ENCODE data around the gene TUBE1. TPM values are rescaled to one million over a fixed set of nuclear protein-coding genes. Genes with fewer than 3 reads are reported as not detected.

The TUBE1 gene
- total RNA-seq, 1 donor from 2014 or later: 8.5 TPM

DNA sequence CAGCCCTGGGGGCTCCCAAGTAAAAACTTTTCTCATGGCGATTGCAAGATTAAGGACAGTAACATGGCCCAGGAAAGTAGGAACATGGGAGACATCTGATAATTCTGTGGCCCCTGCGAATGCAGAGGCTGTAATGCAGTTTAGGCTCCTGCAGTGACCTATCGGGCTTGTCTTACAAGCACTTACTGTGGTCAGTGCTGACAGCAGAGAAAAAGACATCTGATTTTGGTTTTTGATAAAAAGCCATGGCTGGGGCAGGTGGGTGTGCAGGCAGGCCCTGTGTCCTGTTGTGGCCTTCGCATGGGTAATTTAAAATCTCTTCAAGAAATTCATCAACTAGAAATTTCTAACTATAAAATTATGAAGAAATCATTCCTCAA is 52.7 kb downstream of the TUBE1 start:
- no peak for DNase-seq (ENCODE audit: low read depth in 2 of 2)

DNA sequence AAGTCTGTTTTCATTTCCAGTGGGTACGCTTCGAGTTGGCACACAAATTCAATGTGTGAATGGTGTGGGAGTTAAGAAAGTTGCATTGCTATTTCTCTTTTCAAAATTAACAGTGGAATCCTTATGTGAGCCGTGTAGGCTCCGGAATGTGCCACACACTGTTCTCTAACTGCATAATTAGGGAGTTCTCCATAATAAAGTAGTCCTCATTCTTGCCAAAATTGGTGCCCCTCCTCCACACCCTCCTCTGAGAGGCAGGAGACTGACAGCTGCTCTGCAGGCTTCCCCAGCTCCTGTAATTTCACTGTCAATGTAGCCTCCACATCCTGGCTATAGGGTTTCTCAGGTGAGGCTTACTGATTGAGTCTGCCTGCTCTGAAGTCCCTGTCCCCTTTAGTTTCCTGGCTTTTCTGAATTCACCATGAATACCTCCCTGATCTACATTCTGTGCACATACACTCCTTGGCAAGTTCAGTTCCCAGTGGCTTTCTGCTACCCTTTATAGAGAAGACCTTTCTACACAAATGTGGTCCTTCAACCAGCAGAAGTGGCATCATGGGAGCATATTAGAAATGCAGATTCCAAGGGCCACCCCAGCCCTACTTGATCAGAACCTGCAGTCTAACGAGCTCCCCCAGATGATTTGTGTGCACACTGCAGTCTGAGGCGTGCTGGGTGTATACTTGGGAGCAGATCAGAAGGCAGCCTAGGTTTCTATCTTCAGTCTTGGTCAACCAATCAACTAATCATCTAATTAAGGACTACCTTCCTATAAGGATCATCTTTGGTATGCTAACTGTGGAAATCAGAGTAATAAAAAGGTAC is 53.3 kb downstream of the TUBE1 start:
- DNase-seq (ENCODE audit: low read depth in 2 of 2): no peak

DNA sequence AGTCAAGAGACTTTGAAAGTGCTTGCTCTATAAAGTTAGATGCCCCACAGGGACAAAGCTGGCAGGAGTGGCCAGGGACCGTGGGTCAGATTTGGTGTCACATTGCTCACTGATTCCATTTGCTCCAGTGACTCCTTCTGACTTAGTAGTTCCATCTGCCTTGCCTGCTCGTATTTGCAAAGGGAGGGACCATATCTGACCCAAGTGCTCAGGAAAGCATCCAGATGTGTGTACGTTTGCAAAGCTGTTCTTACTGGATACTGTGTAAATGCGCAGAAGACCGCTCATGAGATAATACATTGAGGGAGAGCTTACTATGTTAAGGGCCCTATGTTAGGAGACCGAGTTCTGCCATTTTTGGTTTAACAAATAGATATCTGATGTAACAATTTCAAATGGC is 54.6 kb downstream of the TUBE1 start:
- no peak for DNase-seq (ENCODE audit: low read depth in 2 of 2)

DNA sequence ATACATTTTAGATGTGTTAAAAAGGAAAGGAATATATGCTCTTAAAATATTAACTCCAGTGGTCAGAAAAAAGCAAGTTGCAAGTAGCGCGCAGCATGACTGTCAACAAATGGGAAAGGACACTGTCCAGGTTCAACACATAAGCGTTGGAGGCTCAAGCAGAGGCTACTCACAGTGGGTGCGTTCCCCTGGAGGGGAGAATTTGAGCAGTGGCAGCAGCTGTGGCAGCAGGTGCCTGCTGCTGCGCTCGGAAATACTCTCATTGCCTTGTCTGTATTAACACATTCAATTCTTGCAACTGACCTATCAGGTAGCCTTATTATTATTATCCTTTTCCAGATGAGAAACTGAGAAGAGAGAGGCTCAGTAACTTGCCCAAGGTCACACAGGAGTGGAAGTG is 55.3 kb downstream of the TUBE1 start:
- no peak for DNase-seq (ENCODE audit: low read depth in 2 of 2)

DNA sequence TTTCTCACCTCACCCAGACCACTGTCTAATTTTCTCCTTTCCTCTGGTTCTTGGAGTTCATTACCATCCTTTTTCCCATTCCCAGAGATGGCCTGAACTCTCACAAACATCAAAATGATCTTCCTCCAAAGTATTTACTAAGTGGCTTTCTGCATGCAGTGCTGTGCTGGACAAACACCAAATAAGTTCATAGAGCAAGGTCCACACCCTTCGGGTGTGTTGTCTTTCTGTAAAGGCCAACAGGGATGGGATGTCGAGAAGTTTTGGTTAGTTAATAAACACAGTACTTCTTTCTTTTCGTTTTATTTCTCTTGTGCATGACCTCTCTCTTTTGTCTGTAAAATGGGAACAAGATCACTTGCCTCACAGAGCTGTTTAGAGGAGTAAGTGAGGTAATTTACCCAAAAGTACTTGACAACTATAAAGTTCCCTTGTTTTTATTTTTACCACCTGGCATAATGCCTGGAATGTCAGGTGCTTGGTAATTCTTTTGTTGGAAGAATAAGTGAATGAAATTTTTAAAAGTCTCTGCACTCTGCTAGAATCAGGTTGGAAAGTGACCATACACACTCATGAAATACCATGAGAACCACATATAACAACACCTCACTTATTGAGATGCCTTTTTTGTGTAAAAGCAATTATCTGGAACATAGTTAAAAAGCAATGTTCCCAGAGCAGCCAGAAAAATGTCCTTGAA is 56.2 kb downstream of the TUBE1 start:
- DNase-seq (ENCODE audit: low read depth in 2 of 2): no peak

DNA sequence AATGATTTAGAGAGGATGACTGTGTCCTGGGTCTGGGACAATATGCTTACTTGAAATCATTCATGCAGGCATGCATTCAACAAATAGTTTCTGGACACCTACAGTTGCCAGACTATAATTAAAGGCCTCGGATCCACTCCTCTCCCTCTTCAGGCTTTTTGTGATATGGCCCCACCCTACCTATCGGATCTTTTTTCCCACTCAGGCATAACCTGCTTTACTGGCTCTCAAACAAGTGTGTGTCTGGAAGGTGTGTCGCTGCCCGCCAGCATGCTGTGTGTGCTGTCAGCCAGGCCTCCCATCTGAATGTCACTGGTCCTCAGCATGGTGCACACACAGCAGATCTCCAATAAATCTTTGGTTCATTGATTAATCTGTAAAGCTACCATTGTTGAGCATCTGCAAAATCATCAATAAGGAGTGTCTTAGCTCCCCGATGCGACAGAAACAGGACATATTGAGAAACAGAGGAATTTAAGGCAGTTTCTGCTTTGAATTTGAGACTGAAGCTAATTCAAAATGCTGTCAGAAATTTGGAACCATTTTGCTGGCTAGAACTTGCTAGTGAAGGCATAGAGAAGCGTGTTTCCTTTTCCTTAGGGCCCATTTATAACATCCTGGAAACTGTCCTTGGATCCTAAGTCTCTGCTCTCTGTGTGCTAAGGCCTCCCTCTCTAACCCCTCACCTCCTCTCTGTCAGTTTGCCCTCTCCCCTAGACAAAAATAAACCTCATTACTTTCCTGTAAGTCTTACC is 56.9 kb downstream of the TUBE1 start:
- no peak for DNase-seq (ENCODE audit: low read depth in 2 of 2)

DNA sequence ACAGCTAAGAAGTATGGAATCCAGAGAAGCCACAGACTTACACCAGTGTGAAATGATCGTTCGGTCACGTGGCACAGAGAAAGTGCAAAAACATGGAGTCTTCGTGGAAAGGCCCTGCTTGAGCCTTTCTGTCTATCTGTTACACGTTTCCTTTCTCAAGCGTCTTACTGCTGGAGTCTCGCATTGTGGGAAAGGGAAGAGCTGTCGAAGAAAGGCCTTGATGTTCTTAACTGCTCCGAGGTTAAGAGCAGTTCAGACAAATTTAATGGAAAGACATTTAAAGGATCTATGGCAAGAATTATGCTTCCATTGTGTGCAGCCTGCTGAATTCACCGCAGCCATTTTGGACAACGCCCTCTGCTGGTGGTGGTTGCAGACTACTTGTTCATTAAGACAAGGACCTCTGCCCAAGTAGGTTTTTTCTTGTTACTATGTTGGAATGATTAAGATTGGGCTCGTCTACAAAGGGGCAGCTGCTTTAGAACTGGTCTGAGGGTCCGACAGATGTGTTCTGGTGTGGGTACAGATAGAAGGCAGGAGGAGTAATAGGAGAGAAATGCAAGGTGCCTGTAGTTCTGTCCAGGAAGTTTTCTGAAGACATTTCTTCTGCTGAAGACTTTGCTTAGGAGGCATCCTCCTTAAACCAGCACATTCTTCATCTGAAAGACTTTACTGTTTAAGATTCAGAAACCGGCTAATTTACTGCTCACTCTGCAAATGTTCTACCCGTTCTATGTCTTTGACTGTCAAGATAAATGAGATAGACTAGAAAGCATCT is 58.0 kb downstream of the TUBE1 start:
- DNase-seq (ENCODE audit: low read depth in 2 of 2): peak; percentile 52 to 82

DNA sequence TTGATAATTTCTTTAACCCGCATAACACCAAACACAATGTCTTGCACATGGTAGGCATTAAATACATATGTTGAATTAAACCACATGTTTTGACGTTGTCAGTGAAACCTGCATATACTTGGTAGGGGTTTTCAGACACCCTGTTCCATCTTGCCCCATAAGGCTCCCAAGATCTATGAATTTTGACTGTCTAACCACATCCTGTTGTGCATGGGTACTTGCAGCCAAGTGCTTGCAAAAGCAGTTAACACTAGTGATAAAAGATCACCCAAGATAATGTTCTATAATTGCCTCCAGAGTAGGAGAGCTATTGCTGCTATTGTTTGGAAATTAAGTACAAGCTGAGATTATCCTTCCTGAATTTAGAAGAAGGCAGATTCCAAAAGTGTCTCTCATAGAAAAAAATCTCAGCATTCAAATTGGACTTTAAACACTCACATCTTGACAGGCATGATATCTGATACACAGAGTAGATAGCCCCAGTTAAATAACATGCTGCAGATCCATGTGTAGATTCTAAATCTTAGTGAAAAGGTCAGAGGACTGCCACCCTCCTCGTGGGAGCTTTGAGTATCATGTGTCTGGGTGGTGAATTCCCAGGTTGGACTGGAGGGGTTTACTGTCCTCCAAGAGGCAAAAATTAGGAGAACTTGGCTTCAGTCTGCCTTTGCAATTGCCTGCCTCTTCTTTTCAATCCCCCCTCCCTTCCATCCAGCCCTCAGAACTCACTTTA is 59.2 kb downstream of the TUBE1 start:
- DNase-seq (ENCODE audit: low read depth in 2 of 2): no peak

DNA sequence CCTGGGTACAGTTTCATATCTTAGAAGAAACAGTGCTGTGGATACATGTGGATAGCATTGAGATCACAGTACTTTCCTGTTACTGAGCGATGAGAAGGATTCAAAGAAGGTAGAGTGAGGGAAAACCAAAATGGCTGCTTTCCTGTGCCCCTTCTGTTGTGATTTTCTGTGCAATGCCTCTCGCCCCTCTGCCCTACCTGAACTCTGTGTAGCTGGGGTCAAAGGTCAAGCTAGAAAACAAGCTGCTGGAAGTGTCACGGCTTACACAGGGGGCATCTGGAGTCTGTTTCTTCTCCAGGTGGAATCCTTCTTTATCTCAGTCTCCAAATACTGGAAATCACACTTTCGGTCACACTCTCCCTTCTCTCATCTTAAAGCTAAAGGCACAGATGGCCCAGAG is 60.3 kb downstream of the TUBE1 start:
- no peak for DNase-seq (ENCODE audit: low read depth in 2 of 2)

DNA sequence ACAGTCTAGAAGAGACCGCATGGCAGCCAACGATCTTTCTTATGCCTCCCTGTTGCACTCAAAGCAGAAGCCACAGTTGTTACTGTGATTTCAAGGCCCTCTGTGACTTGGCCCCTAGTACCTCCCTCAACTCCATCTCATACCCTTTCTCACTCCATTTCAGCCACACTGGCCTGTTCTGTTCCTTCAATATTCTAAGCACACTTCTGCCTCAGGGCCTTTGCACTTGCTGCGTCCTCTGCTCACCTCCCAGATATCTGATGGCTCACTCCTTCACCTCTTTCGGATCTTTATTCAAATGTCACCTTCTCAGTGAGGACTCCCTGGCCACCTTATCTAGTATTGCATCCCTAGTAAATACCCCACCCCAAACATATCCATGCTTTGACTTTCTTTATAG is 62.8 kb downstream of the TUBE1 start:
- DNase-seq (ENCODE audit: low read depth in 2 of 2): no peak

DNA sequence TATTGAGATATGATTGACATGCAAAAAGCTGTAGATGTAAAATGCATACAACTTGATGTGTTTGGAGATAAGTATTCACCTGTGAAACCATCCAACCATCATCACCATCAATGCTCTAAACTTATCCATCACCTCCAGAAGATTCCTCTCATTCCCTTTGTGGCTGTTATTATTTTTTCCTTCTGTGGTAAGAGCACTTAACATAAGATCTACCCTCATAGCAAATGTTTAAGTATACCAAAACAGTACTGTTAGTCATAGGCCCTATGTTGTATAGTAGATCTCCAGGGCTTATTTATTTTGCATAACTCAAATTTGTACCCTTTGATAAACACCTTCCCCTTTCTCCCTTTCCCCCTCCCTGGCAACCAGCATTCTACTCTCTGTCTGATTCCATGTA is 64.5 kb downstream of the TUBE1 start:
- no peak for DNase-seq (ENCODE audit: low read depth in 2 of 2)

DNA sequence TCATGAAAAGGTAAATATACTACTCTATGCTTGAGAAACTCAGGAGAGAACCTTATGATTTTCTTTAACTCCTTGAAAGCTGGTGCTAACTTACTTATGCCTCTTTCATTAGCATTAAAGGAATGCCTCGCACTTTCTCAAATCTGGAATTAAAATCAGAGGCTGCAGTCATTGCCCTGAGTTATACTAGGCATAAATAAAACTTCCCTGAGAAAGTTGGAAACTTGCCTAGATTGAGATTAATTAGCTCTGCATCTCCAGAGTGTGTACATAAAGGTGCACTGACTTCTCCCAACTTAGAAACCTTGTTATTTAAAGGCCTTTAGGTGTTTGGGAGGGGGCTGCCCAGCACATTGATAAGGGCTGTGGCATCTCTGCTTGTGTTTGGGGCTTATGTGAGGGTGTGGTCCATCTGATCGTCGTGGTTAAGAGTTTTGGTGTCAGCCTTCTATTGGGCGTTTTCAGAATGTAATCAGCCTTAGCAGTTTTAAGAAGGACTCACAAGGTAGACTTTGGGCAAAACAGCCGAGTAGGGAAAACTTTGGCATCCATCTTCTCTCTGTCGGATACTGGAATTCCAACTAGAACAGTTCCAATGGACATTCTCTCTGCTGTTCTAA is 65.5 kb downstream of the TUBE1 start:
- DNase-seq (ENCODE audit: low read depth in 2 of 2): no peak

Other genes with a start within 250 kb of the TUBE1 start
- 75.2 and 77.5 TPM in 2 replicates for gene FYN, start 214.0 kb downstream of the TUBE1 start, total RNA-seq
- not detected in 2 replicates for gene CCN6, start 33.4 kb downstream of the TUBE1 start, total RNA-seq
- gene FAM229B, start 109 bp upstream of the TUBE1 start, total RNA-seq: 6.4 and 7.0 TPM in 2 replicates
- gene LAMA4, start 167.1 kb upstream of the TUBE1 start, total RNA-seq: 497 and 606 TPM in 2 replicates